Raji (cell line): ENCODE measurements around the gene RIMS1.

ENCODE experiments used
- POLR2A ChIP-seq: IDR thresholded peaks from 2 replicates; pipeline ENCODE4 v1.6.1; 2011; ENCODE audit warnings: low read depth, low read length, control low read depth; ENCODE audit not compliant: insufficient read depth

Gene RIMS1

DNA sequence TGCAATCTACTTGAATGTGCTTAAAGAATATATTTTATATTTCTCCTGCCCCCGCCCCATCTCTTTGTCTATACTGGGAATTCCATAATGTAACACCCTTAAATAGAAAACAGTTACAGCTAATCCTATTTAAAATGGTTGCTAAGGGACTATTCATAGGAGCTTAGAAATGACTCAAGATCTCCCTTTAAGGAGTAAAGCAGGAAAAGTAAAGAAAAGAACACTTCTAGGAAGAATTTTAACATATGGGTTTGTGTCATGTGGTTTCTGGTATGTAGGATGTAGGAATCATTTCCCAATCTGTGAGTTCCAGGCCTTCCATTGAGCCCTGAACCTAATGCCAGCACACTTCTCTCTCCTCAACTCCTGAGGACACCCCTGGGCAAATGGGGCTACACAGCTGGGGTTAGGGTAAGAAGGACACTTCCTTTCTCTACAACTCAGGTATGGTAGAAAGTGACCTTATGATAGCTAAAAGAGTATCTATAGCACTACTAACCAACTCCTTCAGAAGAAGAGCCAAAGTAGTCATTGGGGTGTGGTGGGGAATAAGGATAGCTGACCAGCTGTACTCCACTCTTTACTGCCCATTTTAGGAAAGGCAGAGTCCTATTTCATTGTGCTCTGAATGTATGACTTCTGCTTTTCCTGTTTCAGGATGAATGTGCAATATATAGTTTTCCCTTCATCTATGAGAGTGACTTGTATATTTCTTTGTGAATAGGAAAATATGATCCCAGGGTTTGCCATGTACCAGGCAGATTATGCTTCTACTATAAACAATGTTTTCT lies 27.3 kb downstream of the RIMS1 start:
- no peak for TF ChIP-seq POLR2A

DNA sequence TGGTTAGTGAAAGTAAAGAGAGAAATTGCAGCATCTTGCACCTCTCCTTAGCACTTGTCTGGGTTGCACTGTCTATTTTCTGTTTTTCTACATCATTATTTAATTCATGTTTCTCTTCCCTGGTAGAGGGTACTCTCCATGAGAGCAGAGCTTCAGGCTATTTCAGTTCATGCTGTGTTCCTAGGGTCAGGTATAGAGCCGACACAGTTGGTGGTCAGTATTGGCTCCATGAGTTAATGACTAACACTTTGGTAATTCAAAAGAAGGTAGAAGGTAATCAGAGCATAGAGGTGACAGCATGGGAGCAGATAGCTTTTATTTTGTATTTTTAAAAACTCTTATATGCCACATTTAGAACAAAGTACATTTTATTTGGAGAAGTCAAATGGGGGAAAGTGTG lies 42.7 kb downstream of the RIMS1 start:
- TF ChIP-seq POLR2A, result no peak

DNA sequence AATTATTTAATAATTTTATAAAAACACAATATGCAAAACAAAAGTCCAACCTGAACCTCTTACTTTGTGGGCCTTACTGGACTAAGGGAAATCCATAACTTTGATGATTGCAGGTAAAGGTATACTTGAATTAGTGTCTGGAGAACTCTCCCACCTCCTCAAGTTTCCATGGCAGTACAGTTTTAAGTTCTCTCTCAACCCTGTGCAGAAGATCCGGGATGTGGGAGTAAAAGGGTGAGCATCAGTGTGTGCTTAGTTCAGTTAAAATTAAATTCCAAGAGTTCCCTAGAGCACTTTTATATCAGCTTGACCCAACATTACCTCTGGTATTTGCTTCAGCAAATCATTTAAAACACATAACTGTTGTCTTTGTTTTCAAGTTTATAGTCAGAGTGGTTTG lies 47.5 kb downstream of the RIMS1 start:
- TF ChIP-seq POLR2A, result no peak

DNA sequence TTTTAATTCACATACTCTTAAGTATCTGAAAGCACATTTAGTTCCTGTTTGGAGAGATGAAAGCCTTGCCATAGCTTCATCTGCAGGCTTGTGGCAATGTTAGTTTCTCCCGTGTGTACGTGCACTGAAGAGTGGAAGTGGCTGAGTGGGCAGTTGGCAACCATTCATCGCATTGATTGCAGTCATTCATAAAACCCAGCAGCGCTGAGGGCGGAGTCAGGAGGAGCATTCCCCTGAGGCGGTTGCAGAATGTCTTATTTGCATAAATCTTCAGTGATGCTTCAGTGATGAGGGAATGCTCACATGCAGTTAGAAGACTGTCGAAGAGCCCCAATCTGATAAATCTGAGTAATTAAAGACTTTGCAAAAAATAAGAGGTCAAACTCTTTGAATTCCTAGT lies 79.1 kb downstream of the RIMS1 start:
- no peak for TF ChIP-seq POLR2A

DNA sequence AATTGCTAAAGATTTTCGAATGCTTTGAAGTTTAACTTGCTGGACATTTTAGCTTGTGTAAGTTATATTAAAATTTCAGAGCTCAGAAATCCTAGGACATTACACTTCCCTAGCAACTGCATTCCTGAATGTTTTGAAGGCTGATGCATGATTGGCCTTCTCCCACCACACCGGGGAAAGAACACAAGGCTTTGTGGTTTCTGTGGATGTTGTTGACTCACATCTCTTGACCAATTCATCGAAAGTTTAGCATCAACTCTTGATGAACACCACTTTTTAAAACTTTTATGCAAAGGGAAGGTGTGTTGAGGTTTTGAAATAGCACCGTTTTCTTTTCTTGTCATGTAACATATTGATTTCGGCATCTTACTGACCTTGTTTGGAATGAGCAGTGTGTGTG lies 81.1 kb downstream of the RIMS1 start:
- no peak for TF ChIP-seq POLR2A

DNA sequence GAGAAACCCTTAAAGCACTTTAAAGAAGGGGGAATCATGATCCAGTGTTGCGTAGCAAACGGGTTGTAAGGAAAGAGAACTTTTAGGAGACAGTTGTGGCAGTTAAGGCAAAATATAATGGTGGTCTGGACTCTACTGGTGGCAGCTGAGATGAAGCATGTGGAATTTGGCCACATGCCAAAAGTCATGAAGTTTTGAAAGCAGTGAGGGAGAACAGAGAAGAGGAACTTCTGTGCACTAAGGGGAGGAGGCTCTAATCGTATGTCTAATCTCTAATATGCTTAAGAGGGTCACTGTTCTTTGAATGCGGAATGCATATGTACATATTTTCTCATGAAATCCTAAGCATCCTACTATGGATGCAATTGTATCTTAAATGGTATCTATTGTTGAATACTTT lies 91.5 kb downstream of the RIMS1 start:
- no peak for TF ChIP-seq POLR2A

DNA sequence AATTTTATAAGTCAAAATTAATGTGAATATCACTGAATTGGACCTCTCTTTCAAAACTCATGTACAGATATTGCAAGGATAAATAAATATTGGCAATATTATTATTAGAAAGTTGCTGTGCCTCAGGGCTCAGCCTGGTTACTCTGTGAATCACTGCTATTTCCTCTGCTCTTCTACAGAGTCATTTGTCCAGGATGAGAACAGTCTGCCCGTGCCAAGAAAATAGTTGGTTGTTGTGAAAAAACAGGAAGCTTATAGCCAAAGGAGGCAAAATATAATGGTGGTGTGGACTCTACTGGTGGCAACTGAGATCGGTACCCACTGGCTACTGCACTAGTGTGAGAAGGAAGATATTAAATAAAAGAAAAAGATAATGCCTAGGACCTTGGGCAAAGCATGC lies 93.6 kb downstream of the RIMS1 start:
- TF ChIP-seq POLR2A, result no peak

DNA sequence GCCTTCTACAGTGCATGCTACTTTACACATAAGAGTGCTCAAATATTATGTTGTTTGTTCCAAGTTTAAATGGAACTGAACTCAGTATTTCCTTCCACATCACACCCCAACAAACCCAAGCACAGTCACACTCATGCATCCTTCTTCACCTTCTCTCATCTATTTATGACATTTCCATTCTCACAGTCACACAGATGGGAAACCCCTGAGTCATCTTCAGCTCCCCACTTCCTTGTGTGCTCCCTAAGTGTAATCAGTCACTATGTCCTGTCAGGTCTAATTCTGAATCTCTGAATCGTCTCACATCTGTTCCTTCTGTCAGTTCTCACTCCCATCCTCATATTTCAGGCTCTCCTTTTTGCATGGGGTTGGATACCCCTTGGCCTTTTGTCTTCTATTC lies 96.0 kb downstream of the RIMS1 start:
- no peak for TF ChIP-seq POLR2A

DNA sequence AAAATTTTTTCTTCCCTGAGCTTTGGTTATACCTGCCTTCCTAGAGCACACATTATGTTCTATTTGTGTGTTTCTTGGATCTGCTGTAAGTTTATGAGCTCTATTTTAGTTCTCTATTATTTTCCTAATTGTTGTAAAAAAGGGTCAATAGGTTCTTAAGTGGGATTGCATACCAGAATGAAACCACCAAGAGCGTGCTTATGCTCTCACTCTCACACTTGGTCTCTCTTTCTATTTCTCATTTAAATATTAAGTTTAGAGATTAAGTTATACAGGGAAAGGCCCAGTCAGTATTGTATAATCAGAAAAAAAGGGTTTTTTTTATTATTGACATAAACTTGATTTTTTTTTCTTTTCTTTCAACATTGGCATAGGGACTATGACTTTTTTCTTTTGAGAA lies 96.8 kb downstream of the RIMS1 start:
- no peak for TF ChIP-seq POLR2A

DNA sequence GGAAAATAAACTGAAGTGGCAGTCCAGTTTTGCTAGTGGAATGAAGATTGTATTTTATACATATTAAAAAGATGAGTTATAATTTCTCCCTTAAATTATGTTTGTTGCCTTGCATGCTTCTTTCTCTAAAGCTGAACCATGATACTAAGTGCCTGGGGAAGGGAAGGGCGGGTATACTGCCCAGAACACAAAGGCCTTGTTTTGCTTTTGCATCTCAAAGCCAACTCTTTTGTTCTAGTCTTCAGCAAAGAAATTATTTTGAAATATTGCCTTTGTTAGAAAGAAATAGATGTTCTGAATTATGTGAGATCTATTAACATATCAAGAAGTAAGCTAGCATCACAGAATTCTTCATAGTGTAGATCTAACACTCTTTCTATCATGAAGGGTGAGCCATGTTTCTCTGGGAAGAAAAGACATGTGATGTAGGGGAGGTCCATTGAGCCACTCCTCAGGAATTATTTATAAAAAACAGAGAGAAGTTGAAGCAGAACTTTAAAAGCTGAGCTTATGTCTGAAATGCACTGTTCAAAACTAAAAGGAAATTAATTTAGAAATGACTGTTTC lies 108.4 kb downstream of the RIMS1 start:
- no peak for TF ChIP-seq POLR2A

DNA sequence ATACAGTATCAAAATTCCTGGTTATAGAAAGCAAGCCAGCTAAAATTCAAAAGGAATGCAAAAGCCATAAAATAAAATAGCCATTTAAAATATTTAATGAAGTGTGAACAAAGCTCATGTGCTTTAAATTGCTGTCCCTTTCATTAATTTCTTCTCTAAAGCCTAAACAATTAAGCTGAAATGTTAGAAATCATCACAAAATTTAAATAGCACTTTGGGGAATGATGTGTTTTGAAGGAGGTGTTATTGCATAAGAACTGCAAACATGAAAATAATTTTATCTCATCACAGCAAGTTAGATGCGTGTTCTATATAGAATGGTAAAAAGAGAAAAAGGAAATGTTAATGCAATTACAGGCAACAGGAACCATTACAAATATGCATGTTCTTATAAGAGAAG lies 111.0 kb downstream of the RIMS1 start:
- TF ChIP-seq POLR2A, result no peak

DNA sequence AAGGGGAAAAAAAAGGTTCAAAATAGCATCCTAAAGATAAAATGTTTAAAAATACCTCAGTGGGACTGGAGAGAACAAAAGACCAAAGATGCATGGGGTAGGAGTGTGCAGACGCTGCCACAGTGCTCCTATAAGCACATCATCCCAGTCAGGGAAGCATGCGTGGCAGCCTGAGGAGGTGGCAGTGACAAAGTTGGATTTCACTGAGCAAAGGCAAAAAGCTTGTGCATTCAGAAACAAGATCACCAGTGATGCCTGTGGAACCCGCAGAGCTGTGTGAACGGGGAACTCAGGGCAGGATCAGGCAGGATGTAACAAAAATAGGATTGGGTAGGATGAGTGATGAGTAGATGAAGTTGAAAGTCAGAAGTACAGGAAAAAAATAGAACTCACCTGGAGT lies 116.1 kb downstream of the RIMS1 start:
- no peak for TF ChIP-seq POLR2A

DNA sequence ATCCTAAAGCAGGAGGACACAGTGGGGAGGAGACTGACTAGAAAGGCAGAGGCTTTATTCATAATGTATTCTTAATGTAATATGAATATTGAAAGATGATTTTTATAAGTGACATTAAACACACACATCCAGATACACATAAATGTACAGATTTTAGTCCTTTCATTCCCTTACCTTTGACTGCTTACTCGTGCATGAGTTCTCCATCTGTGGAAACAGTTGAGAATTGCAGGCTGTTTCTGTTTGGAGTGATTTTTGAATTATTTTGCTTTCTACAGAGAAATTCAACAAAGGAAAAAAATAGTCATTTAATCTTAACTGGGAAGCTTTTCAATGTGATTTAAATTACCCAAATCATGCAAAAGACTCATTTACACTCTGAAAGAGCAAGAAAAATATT lies 136.5 kb downstream of the RIMS1 start:
- TF ChIP-seq POLR2A, result no peak

DNA sequence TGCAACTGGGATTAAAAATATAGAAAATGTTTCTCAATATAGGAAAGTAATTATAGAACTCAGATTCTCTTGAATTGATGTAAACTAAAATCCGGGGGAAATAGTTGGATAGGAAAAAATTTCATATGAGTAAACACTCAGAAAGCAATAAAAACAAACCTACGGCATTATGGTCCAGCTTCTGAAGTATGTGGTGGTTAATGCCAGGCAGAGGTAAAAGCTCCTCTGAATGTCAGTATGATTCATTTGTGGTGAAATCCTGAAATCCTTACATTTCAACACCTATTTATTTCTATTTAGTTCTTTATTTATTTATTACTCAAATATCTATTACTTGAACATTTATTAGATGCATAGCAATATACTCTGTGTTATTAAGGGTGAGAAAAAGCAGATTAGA lies 145.1 kb downstream of the RIMS1 start:
- no peak for TF ChIP-seq POLR2A

DNA sequence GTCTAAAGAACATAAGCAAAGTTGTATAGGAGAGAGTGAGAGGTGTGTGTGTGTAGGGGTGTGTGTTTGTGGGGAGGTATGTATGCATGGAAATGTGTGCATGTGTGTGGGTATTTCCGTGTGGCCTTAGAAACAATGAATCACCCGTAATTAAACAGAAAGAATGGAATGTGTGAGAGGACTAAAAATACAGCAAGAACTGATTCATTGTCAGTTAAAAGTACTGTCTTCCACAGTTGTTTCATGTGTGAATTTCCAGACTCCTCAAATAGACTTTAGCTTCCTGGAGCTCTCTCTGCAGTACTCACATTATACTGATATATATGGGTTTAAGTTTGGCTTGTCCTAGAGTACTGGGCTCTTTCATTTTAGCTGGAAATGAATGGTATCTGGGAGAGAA lies 145.7 kb downstream of the RIMS1 start:
- TF ChIP-seq POLR2A, result no peak

DNA sequence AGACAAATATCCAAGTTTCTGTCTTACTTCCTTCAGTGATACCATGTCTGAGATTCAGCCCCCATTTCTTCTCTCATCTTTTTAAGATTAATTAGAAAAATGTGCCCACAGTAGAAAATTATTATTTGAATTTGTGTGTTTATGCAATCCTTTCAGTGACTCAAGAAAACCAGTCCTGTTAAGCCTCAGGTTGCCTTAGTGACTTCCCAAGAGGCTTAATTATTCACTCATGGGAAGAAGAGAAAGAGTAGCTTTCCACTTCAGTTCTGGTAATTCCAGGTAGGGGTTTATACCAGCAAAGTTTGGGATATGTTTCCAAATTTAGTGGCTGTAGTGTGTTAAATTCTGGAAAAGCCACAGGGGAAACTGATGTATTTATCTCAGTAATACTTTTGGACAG lies 149.1 kb downstream of the RIMS1 start:
- TF ChIP-seq POLR2A, result no peak

DNA sequence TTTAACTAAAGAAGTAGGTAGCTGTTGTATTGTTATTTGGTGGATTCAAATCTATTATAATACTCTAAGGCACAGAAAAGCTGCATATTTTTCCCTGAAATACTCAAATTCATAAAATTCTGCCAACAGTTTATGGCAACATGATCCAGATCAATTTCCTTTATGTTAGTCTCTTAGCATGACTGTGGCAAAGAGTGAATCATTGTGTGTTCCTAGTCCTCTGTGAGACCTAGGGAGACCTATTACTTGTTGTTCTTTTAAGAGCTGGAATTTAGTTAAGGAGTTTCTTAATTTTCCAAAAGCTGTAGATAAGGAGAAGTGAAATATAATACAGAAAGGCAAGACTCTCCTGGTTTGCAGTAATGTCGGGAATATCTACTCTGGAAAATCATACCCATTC lies 149.6 kb downstream of the RIMS1 start:
- TF ChIP-seq POLR2A, result no peak
